OCI-LY3 (cell line): ENCODE data around the gene CACNA1I.

Source experiments
- H2AFZ ChIP-seq: fragments of 200-600, 300-600 bp; shearing (Covaris generic); 2 replicates; pipeline ENCODE4 v1.6.0; 2014; ENCODE audit warnings: antibody characterized with exemption, low read depth, low read length
- H3K27ac ChIP-seq: fragments of 200-600, 300-600 bp; sonication (generic); 2 replicates; pipeline ENCODE4 v1.5.1; 2014; ENCODE audit warnings: mild to moderate bottlenecking, low read length, moderate library complexity, mixed read lengths
- H3K27me3 ChIP-seq: fragments of 200-600, 300-600 bp; sonication (generic); 2 replicates; pipeline ENCODE4 v1.6.1; 2014; ENCODE audit warnings: low read depth, low read length, mixed read lengths
- H3K36me3 ChIP-seq: fragments of 200-600, 300-600 bp; sonication (generic); replicated peaks from 2 replicates; pipeline ENCODE3; 2014; ENCODE audit warnings: low read depth, low read length, mixed read lengths
- H3K4me1 ChIP-seq: fragments of 300-600, 200-600 bp; sonication (generic); 2 replicates; pipeline ENCODE4 v1.6.1; 2014; ENCODE audit warnings: low read length, mixed read lengths
- H3K4me2 ChIP-seq: fragments of 200-600, 300-600 bp; sonication (generic); 2 replicates; pipeline ENCODE4 v1.6.1; 2014; ENCODE audit warnings: low read length, mixed read lengths
- H3K4me3 ChIP-seq: fragments of 300-600, 200-600 bp; sonication (generic); 2 replicates; pipeline ENCODE4 v1.5.1; 2014; ENCODE audit warnings: antibody characterized with exemption, mild to moderate bottlenecking, low read length, moderate library complexity
- H3K79me2 ChIP-seq: fragments of 300-600, 200-600 bp; shearing (Covaris generic); 2 replicates; pipeline ENCODE4 v1.6.1; 2014; ENCODE audit warnings: mild to moderate bottlenecking, low read length, mixed read lengths
- H3K9ac ChIP-seq: fragments of 300-600, 200-600 bp; shearing (Covaris generic); 2 replicates; pipeline ENCODE4 v1.6.0; 2014; ENCODE audit warnings: mild to moderate bottlenecking, low read length, moderate library complexity
- H3K9me3 ChIP-seq: fragments of 200-600, 300-600 bp; shearing (Covaris generic); 2 replicates; pipeline ENCODE4 v1.6.1; 2014; ENCODE audit warnings: low read length, mixed read lengths; ENCODE audit not compliant: insufficient read depth
- H4K20me1 ChIP-seq: fragments of 200-600, 300-600 bp; sonication (generic); 2 replicates; pipeline ENCODE4 v1.6.1; 2016; ENCODE audit warnings: low read length, mixed read lengths; ENCODE audit not compliant: insufficient read depth
- EZH2phosphoT487 ChIP-seq: fragments of 200-600 bp; shearing (Covaris generic); IDR thresholded peaks from 2 replicates; pipeline ENCODE4 v1.6.1; 2018; ENCODE audit warnings: antibody characterized with exemption, mixed run types, low read depth
- TF ChIP-seq, protein P1 (sequence below): fragments of 200-600, 300-600 bp; sonication (generic); IDR thresholded peaks from 2 replicates; pipeline ENCODE4 v1.5.1; 2014; ENCODE audit warnings: antibody characterized with exemption, low read length, low read depth

Gene CACNA1I

DNA sequence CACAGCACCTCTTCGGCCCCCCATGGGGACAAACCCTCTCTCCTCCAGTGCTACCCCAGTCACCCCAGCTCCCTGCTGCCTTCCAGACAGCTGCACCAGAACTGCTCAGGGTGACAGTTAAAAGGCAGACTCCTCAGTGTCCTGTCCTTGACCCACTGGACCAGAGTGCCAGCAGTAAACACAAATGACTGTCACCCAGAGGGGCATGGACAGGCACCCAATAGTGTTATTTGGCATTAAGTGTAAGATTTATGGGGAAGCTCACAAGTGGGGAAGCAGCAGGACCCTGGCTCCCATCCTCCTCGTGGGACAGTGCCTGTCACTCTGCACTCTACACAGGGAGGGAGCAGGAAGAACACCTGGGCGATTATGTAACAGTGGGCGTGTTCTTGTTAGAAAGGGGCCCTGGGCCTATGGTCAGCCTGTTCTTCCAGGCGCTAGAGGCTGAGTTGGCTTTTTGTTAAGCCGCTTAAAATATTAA lies 43.0 kb upstream of the CACNA1I start:
- Histone ChIP-seq H3K4me2 (peak overlapping the region; percentile 82), H3K4me3 (peak overlapping the region; percentile 71; the same call in 1 of the 2 replicates), H3K36me3 (peaks cover 64% of the 10 kb centered on the region), H3K9me3 (no peaks in the 10 kb centered on the region), H3K4me1 (peaks cover 84% of the 10 kb centered on the region), H4K20me1 (peaks cover 25% of the 10 kb centered on the region), H2AFZ (no peak overlapping the region), H3K79me2 (peaks cover 88% of the 10 kb centered on the region), H3K9ac (peak overlapping the region; percentile 61), H3K27me3 (no peaks in the 10 kb centered on the region), H3K27ac (peak overlapping the region; percentile 80)
- TF ChIP-seq, protein P1, sequence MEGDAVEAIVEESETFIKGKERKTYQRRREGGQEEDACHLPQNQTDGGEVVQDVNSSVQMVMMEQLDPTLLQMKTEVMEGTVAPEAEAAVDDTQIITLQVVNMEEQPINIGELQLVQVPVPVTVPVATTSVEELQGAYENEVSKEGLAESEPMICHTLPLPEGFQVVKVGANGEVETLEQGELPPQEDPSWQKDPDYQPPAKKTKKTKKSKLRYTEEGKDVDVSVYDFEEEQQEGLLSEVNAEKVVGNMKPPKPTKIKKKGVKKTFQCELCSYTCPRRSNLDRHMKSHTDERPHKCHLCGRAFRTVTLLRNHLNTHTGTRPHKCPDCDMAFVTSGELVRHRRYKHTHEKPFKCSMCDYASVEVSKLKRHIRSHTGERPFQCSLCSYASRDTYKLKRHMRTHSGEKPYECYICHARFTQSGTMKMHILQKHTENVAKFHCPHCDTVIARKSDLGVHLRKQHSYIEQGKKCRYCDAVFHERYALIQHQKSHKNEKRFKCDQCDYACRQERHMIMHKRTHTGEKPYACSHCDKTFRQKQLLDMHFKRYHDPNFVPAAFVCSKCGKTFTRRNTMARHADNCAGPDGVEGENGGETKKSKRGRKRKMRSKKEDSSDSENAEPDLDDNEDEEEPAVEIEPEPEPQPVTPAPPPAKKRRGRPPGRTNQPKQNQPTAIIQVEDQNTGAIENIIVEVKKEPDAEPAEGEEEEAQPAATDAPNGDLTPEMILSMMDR: no peak
- TF ChIP-seq EZH2phosphoT487: no peak

DNA sequence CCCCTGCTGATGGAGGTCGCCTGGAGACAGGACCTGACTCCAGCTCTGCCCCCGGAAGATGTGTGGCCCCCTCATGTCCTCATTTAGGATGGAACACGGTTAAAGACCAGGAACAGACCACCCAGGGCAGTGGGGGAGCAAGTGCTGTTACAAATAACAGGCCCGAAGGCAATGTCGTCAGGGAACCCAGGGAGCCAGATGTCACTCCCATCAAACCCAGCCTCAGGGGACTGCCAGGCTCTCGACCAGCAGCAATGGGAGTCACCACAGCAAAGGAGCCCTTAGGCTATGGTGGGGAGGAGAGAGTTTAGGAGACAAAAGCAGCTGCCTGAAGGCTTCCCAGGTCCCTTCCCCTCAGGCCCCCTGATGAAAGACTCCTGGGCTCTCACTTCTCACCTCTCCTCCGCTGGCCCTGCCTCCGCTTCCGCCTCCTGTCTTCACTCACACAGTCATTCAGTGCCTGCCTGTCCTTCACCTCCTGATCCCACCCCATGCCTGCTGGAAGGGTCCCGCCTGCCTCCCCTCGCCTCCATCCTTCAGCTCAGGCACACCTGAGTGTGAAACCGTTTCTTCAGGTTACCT lies 42.4 kb upstream of the CACNA1I start:
- TF ChIP-seq EZH2phosphoT487: no peak
- TF ChIP-seq, protein P1: no peak
- Histone ChIP-seq H4K20me1 (peaks cover 18% of the 10 kb centered on the region), H3K27ac (peak overlapping the region; percentile 80), H3K9me3 (no peaks in the 10 kb centered on the region), H3K4me2 (peak overlapping the region; percentile 82), H2AFZ (no peak overlapping the region), H3K79me2 (peaks cover 82% of the 10 kb centered on the region), H3K4me1 (peaks cover 78% of the 10 kb centered on the region), H3K36me3 (peaks cover 57% of the 10 kb centered on the region), H3K9ac (peak overlapping the region; percentile 61), H3K4me3 (peak overlapping the region; percentile 71), H3K27me3 (no peaks in the 10 kb centered on the region)

DNA sequence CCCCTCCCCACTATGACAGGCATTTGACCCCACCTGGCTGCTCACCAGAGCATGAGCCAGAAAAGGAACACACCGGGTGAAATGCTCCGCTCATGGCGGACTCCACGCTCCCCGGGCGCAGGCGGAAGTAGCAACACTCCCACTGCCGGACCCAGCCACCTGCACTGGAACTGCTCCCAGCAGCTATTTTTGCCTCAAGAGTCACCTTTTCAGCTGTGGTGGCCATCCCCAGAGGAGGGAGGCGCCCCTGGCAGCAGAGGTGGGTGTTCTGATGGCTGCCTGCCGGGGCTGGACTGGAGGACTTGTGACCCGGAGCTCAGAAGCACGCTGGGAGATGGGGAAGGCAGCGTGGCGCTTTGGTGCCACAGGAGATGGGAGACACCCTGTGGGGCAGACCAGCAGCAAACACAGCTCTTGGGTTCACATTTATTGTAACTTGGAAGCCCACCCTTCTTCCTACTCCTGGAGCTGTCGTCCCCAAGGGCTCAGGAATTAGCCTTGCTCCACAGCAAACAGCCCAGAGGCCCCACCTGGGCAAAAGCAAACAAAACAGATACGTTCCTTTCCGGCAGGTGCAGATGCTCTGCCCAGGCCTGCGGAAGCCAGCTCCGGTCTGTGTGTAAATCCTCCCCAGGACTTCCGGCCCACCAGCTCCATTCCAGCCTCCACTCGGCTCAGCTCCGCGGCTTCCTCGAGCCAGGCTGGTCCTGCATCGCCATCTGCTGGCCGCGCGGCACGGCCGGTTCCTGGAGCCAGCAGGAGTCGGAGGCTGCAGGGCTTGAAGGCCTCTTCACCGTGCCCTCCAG lies 41.7 kb upstream of the CACNA1I start:
- Histone ChIP-seq H3K79me2 (peaks cover 78% of the 10 kb centered on the region), H3K36me3 (peaks cover 54% of the 10 kb centered on the region), H3K4me2 (peak overlapping the region; percentile 82), H3K9ac (peak overlapping the region; percentile 61), H3K4me1 (peaks cover 80% of the 10 kb centered on the region), H4K20me1 (peaks cover 15% of the 10 kb centered on the region), H3K4me3 (peak overlapping the region; percentile 71), H3K27me3 (no peaks in the 10 kb centered on the region), H3K9me3 (no peaks in the 10 kb centered on the region), H2AFZ (no peak overlapping the region), H3K27ac (peak overlapping the region; percentile 80)
- no peak for TF ChIP-seq EZH2phosphoT487
- TF ChIP-seq, protein P1: peak; percentile 97

DNA sequence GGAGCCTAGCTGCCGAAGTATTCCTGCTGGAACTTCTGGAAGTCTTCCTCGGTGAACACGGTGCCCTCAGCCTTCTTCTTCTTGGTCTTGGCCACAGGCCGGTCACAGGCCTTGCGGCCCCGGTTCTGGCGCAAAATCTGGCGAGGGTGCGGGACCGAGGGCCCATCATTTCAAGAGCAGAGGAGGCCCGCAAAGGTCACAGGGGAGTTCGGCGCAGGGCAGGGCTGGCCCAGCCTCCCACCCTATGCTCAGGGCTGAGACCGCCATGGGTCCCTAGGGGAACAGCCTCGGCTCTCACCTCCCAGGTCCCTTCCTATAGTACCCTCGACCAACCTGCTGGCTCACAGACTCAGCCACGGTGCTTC lies 41.1 kb upstream of the CACNA1I start:
- H4K20me1 ChIP-seq: peaks cover 9% of the 10 kb centered on the region
- H3K4me1 ChIP-seq: peaks cover 80% of the 10 kb centered on the region
- peak overlapping the region; percentile 71 for H3K4me3 ChIP-seq
- peak overlapping the region; percentile 80 for H3K27ac ChIP-seq
- peak overlapping the region; percentile 53 for H3K9ac ChIP-seq
- TF ChIP-seq, protein P1: no peak; the same call in 1 of the 2 replicates
- TF ChIP-seq EZH2phosphoT487: no peak
- H3K9me3 ChIP-seq: no peaks in the 10 kb centered on the region
- H3K27me3 ChIP-seq: no peaks in the 10 kb centered on the region
- peaks cover 49% of the 10 kb centered on the region for H3K36me3 ChIP-seq
- no peak overlapping the region for H2AFZ ChIP-seq
- peak overlapping the region; percentile 82 for H3K4me2 ChIP-seq
- peaks cover 72% of the 10 kb centered on the region for H3K79me2 ChIP-seq
